Measurements from ENCODE around the gene CHD9.

DNA sequence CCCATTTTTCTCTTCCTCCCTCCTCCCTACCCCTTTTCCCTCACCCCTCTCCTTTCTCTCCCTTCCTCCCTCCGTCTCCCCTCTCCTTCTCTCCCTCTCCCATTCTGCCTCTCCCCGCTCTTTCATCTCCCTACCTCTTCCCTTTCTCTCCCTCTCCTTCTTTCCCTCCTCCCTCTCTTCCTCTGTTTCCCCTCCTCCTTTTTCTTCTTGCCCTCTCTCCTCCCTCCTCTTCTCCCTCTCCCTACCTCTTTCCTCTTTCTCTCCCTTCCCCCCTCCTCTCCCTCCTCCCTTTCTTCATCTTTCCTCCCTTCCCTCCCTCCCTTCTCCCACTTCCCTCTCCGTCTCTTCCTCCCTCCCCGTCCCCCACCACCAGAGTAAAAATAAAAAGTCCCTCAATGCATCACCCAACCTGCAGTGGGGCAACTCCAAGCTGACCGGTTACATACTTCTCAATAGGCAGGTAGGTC lies 12.5 kb upstream of the CHD9 start:
- TF ChIP-seq, protein P1, sequence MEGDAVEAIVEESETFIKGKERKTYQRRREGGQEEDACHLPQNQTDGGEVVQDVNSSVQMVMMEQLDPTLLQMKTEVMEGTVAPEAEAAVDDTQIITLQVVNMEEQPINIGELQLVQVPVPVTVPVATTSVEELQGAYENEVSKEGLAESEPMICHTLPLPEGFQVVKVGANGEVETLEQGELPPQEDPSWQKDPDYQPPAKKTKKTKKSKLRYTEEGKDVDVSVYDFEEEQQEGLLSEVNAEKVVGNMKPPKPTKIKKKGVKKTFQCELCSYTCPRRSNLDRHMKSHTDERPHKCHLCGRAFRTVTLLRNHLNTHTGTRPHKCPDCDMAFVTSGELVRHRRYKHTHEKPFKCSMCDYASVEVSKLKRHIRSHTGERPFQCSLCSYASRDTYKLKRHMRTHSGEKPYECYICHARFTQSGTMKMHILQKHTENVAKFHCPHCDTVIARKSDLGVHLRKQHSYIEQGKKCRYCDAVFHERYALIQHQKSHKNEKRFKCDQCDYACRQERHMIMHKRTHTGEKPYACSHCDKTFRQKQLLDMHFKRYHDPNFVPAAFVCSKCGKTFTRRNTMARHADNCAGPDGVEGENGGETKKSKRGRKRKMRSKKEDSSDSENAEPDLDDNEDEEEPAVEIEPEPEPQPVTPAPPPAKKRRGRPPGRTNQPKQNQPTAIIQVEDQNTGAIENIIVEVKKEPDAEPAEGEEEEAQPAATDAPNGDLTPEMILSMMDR (IDR thresholded peaks at IDR 0.05): no peak
- no peak for TF ChIP-seq POLR2A (IDR thresholded peaks at IDR 0.05)
